Trophoblast cell (in vitro differentiated cells and primary cell): ENCODE data around the gene CDCA7.

Experiments
- DNase-seq, 2 donors: peaks; one replicate each; pipeline ENCODE4 v3.0.0-alpha.2; 2016
- H2AFZ ChIP-seq: 2 replicates; pipeline ENCODE4 v1.6.1; 2013; ENCODE audit warnings: low read length, moderate library complexity, mild to moderate bottlenecking; ENCODE audit not compliant: insufficient read depth, poor library complexity
- H2AK5ac ChIP-seq: 2 replicates; pipeline ENCODE4 v1.6.1; 2013; ENCODE audit warnings: mild to moderate bottlenecking, low read length
- H2BK120ac ChIP-seq: 2 replicates; pipeline ENCODE4 v1.6.1; 2013; ENCODE audit warnings: low read length, mild to moderate bottlenecking, moderate library complexity; ENCODE audit not compliant: insufficient read depth, poor library complexity
- H2BK12ac ChIP-seq: 2 replicates; pipeline ENCODE4 v1.6.1; 2013; ENCODE audit warnings: mild to moderate bottlenecking, low read length, moderate library complexity
- H2BK5ac ChIP-seq: 2 replicates; pipeline ENCODE4 v1.6.1; 2013; ENCODE audit warnings: low read length, low read depth, moderate library complexity, mild to moderate bottlenecking; ENCODE audit not compliant: poor library complexity
- H3K14ac ChIP-seq: 2 replicates; pipeline ENCODE4 v1.6.1; 2013; ENCODE audit warnings: mild to moderate bottlenecking, low read length
- H3K18ac ChIP-seq: 2 replicates; pipeline ENCODE4 v1.6.1; 2013; ENCODE audit warnings: mild to moderate bottlenecking, low read length
- H3K23ac ChIP-seq: 2 replicates; pipeline ENCODE4 v1.6.1; 2013; ENCODE audit warnings: low read length
- H3K27ac ChIP-seq: 2 replicates; pipeline ENCODE4 v1.5.1; 2013; ENCODE audit warnings: low read depth, mild to moderate bottlenecking, inconsistent platforms, low read length, moderate library complexity
- H3K27me3 ChIP-seq: 2 replicates; pipeline ENCODE4 v1.6.1; 2013; ENCODE audit warnings: inconsistent platforms, mild to moderate bottlenecking, low read length, moderate library complexity; ENCODE audit not compliant: insufficient read depth
- H3K36me3 ChIP-seq, 2 experiments: 1 replicate in 1 of 2; 2 replicates in 1 of 2; pipeline ENCODE4 v1.6.1; 2013; ENCODE audit warnings: low read length in 2 of 2, mild to moderate bottlenecking in 2 of 2, moderate library complexity in 1 of 2; ENCODE audit not compliant: insufficient read depth in 2 of 2, control insufficient read depth in 1 of 2
- H3K4ac ChIP-seq: 2 replicates; pipeline ENCODE4 v1.6.1; 2013; ENCODE audit warnings: low read depth, mild to moderate bottlenecking, low read length, moderate library complexity
- H3K4me1 ChIP-seq, 2 experiments: 1 replicate in 1 of 2; 2 replicates in 1 of 2; pipeline ENCODE4 v1.6.1; 2013; ENCODE audit warnings: low read length in 2 of 2, mild to moderate bottlenecking in 2 of 2, moderate library complexity in 1 of 2; ENCODE audit not compliant: insufficient read depth in 2 of 2, control insufficient read depth in 1 of 2
- H3K4me2 ChIP-seq: 2 replicates; pipeline ENCODE4 v1.6.1; 2013; ENCODE audit warnings: inconsistent platforms, mild to moderate bottlenecking, low read length, moderate library complexity
- H3K4me3 ChIP-seq: 2 replicates; pipeline ENCODE4 v1.5.1; 2013; ENCODE audit warnings: mild to moderate bottlenecking, low read depth, low read length, inconsistent platforms
- H3K79me1 ChIP-seq: one replicate; pipeline ENCODE4 v1.6.1; 2013; ENCODE audit warnings: low read length
- H3K79me2 ChIP-seq: 2 replicates; pipeline ENCODE4 v1.6.1; 2013; ENCODE audit warnings: low read length, mild to moderate bottlenecking; ENCODE audit not compliant: control insufficient read depth, insufficient read depth, poor library complexity
- H3K9ac ChIP-seq: 2 replicates; pipeline ENCODE4 v1.6.1; 2013; ENCODE audit warnings: mild to moderate bottlenecking, low read length
- H3K9me3 ChIP-seq: 2 replicates; pipeline ENCODE4 v1.6.1; 2013; ENCODE audit warnings: low read depth, mild to moderate bottlenecking, control low read depth, inconsistent platforms, low read length; ENCODE audit not compliant: insufficient read depth
- H4K12ac ChIP-seq: 2 replicates; pipeline ENCODE4 v1.6.1; 2013; ENCODE audit warnings: low read depth, mild to moderate bottlenecking, low read length, moderate library complexity
- H4K8ac ChIP-seq: 2 replicates; pipeline ENCODE4 v1.6.1; 2013; ENCODE audit warnings: low read depth, mild to moderate bottlenecking, low read length, moderate library complexity
- H4K91ac ChIP-seq: one replicate; pipeline ENCODE4 v1.6.1; 2013; ENCODE audit warnings: low read depth, mild to moderate bottlenecking, low read length, moderate library complexity
- WGBS: extraction: QIAGEN DNeasy Blood & Tissue Kit; methylation state at CpG from one replicate; pipeline ENCODE4 v1.1.7; 2013; ENCODE audit warnings: missing lambda C conversion rate; ENCODE audit not compliant: insufficient read length, insufficient coverage; ENCODE audit errors: extremely low coverage; 5-methylcytosine and 5-hydroxymethylcytosine counted together

The CDCA7 gene

GRCh38 chr2:173417341-173417740 lies 62.7 kb downstream of the CDCA7 start:
- H2AFZ ChIP-seq, result no peak overlapping the region
- H3K27me3 ChIP-seq, result no peaks in the 10 kb centered on the region
- no peaks in the 10 kb centered on the region for H3K36me3 ChIP-seq
- H3K23ac ChIP-seq, result no peak overlapping the region
- no peak overlapping the region for H4K12ac ChIP-seq
- H3K14ac ChIP-seq, result no peak overlapping the region
- H3K4me2 ChIP-seq, result no peak overlapping the region
- H3K4me1 ChIP-seq, result no peaks in the 10 kb centered on the region
- H3K79me1 ChIP-seq, result no peaks in the 10 kb centered on the region
- no peak overlapping the region for H4K91ac ChIP-seq
- DNase-seq, result no peak
- H3K4ac ChIP-seq, result no peak overlapping the region
- H2BK5ac ChIP-seq, result no peak overlapping the region
- H3K9ac ChIP-seq, result no peak overlapping the region
- no peaks in the 10 kb centered on the region for H3K9me3 ChIP-seq
- no CpG with 5 or more reads among the region's 4 CpGs for WGBS
- H4K8ac ChIP-seq, result no peak overlapping the region
- no peak overlapping the region for H2AK5ac ChIP-seq
- H2BK120ac ChIP-seq, result no peak overlapping the region
- no peak overlapping the region for H2BK12ac ChIP-seq
- H3K18ac ChIP-seq, result no peak overlapping the region
- H3K4me3 ChIP-seq, result no peak overlapping the region
- H3K27ac ChIP-seq, result no peak overlapping the region
- no peaks in the 10 kb centered on the region for H3K79me2 ChIP-seq

- no peaks in the 10 kb centered on the region for H3K79me2 ChIP-seq
- no peak overlapping the region for H2BK5ac ChIP-seq
- no peak for DNase-seq
- H3K36me3 ChIP-seq, result no peaks in the 10 kb centered on the region
- H4K12ac ChIP-seq, result no peak overlapping the region
- no peak overlapping the region for H3K9ac ChIP-seq
- no peaks in the 10 kb centered on the region for H3K9me3 ChIP-seq
- H3K4me2 ChIP-seq, result no peak overlapping the region
- no peak overlapping the region for H3K23ac ChIP-seq
- H2BK12ac ChIP-seq, result no peak overlapping the region
- H3K4me1 ChIP-seq, result no peaks in the 10 kb centered on the region
- H3K4me3 ChIP-seq, result no peak overlapping the region
- H2BK120ac ChIP-seq, result no peak overlapping the region
- H3K27ac ChIP-seq, result no peak overlapping the region
- H4K8ac ChIP-seq, result no peak overlapping the region
- no peak overlapping the region for H3K14ac ChIP-seq
- no peaks in the 10 kb centered on the region for H3K27me3 ChIP-seq
- no peak overlapping the region for H2AFZ ChIP-seq
- H3K18ac ChIP-seq, result no peak overlapping the region
- no peak overlapping the region for H4K91ac ChIP-seq
- no peaks in the 10 kb centered on the region for H3K79me1 ChIP-seq
- no peak overlapping the region for H3K4ac ChIP-seq
- no peak overlapping the region for H2AK5ac ChIP-seq
Measured at GRCh38 chr2:173417802-173418201, 63.1 kb downstream of the CDCA7 start.
